HepG2 (cell line): Measurements from ENCODE around the gene KCNH1. TPM values are rescaled to one million over a fixed set of nuclear protein-coding genes. Genes with fewer than 3 reads are reported as not detected.

ENCODE experiments used
- ARNT2 ChIP-seq: sonication (generic); formaldehyde crosslinking; IDR thresholded peaks from 2 replicates; pipeline ENCODE4 v1.8.0; 2022; ENCODE audit warnings: mild to moderate bottlenecking, low read depth, missing genetic modification reagents, moderate library complexity
- ATF3 ChIP-seq: sonication (generic); formaldehyde crosslinking; IDR thresholded peaks from 2 replicates; pipeline ENCODE4 v1.4.0; 2020; ENCODE audit warnings: missing genetic modification reagents
- BRD4 ChIP-seq: sonication (generic); formaldehyde crosslinking; IDR thresholded peaks from 2 replicates; pipeline ENCODE4 v1.4.0; 2020; ENCODE audit warnings: missing genetic modification reagents
- CAMTA2 ChIP-seq: sonication (generic); formaldehyde crosslinking; IDR thresholded peaks from 2 replicates; pipeline ENCODE4 v1.4.0; 2020; ENCODE audit warnings: mild to moderate bottlenecking, missing genetic modification reagents, borderline replicate concordance
- ETV6 ChIP-seq: sonication (generic); formaldehyde crosslinking; conservative IDR thresholded peaks from 2 replicates; pipeline ENCODE4 v1.4.0; 2020; ENCODE audit warnings: missing genetic modification reagents
- GTF2F1 ChIP-seq: fragments of 150-350 bp; IDR thresholded peaks from 2 replicates; pipeline ENCODE4 v1.6.1; 2014; ENCODE audit warnings: low read length
- MYNN ChIP-seq: sonication (generic); formaldehyde crosslinking; IDR thresholded peaks from 2 replicates; pipeline ENCODE4 v1.4.0; 2020; ENCODE audit warnings: mild to moderate bottlenecking, low read depth, missing genetic modification reagents
- NFE2L2 ChIP-seq: fragments of 150-350 bp; IDR thresholded peaks from 2 replicates; pipeline ENCODE4 v1.6.1; 2014; ENCODE audit warnings: low read length
- PAF1 ChIP-seq: IDR thresholded peaks from 2 replicates; pipeline ENCODE4 v1.6.1; 2016; ENCODE audit warnings: missing genetic modification reagents, missing compliant biosample characterization
- REPIN1 ChIP-seq: sonication (generic); formaldehyde crosslinking; IDR thresholded peaks from 2 replicates; pipeline ENCODE4 v1.8.0; 2022; ENCODE audit warnings: missing genetic modification reagents, low read depth, mild to moderate bottlenecking, borderline replicate concordance
- RXRB ChIP-seq: IDR thresholded peaks from 2 replicates; pipeline ENCODE4 v1.6.1; 2016; ENCODE audit warnings: borderline replicate concordance, missing genetic modification reagents, missing compliant biosample characterization
- SKI ChIP-seq: fragments of 450-650 bp; IDR thresholded peaks from one replicate; pipeline ENCODE4 v1.6.1; 2018; ENCODE audit warnings: mild to moderate bottlenecking; ENCODE audit not compliant: partially characterized antibody
- SMARCE1 ChIP-seq: fragments of 450-650 bp; IDR thresholded peaks from 2 replicates; pipeline ENCODE4 v1.6.1; 2017; ENCODE audit warnings: borderline replicate concordance
- SNAPC5 ChIP-seq: sonication (generic); formaldehyde crosslinking; IDR thresholded peaks from 2 replicates; pipeline ENCODE4 v1.8.1; 2023; ENCODE audit warnings: mild to moderate bottlenecking, missing genetic modification reagents, borderline replicate concordance
- SSRP1 ChIP-seq: IDR thresholded peaks from 2 replicates; pipeline ENCODE4 v1.6.1; 2016; ENCODE audit warnings: control low read depth
- U2AF1 ChIP-seq: fragments of 200-400 bp; formaldehyde crosslinking; optimal IDR thresholded peaks from 2 replicates; pipeline ENCODE3; 2017; ENCODE audit warnings: mild to moderate bottlenecking, low read depth, low read length
- YY1 ChIP-seq: IDR thresholded peaks from 2 replicates; pipeline ENCODE4 v1.6.1; 2011; ENCODE audit warnings: low read length, low read depth, moderate library complexity, mild to moderate bottlenecking; ENCODE audit not compliant: insufficient read depth, insufficient replicate concordance
- ZBTB37 ChIP-seq: sonication (generic); formaldehyde crosslinking; IDR thresholded peaks from 2 replicates; pipeline ENCODE4 v1.4.0; 2020; ENCODE audit warnings: mild to moderate bottlenecking, missing genetic modification reagents
- ZFP91 ChIP-seq: sonication (generic); formaldehyde crosslinking; IDR thresholded peaks from 2 replicates; pipeline ENCODE4 v1.9.0; 2022; ENCODE audit warnings: missing genetic modification reagents, mild to moderate bottlenecking, borderline replicate concordance
- ZMAT3 ChIP-seq: sonication (generic); formaldehyde crosslinking; conservative IDR thresholded peaks from 2 replicates; pipeline ENCODE4 v1.7.0; 2021; ENCODE audit warnings: missing genetic modification reagents
- ZNF235 ChIP-seq: sonication (generic); formaldehyde crosslinking; IDR thresholded peaks from 2 replicates; pipeline ENCODE4 v1.8.1; 2023; ENCODE audit warnings: mild to moderate bottlenecking, missing genetic modification reagents, borderline replicate concordance
- ZNF546 ChIP-seq: sonication (generic); formaldehyde crosslinking; conservative IDR thresholded peaks from 2 replicates; pipeline ENCODE4 v1.8.1; 2023; ENCODE audit warnings: mild to moderate bottlenecking, missing genetic modification reagents
- ZNF557 ChIP-seq: sonication (generic); formaldehyde crosslinking; IDR thresholded peaks from 2 replicates; pipeline ENCODE4 v1.4.0; 2020; ENCODE audit warnings: missing genetic modification reagents
- ZNF558 ChIP-seq: sonication (generic); formaldehyde crosslinking; IDR thresholded peaks from 2 replicates; pipeline ENCODE4 v1.9.0; 2022; ENCODE audit warnings: mild to moderate bottlenecking, missing genetic modification reagents, borderline replicate concordance
- ZNF704 ChIP-seq: sonication (generic); formaldehyde crosslinking; IDR thresholded peaks from 2 replicates; pipeline ENCODE4 v1.8.1; 2023; ENCODE audit warnings: mild to moderate bottlenecking, inconsistent platforms, moderate library complexity, missing genetic modification reagents, borderline replicate concordance
- ZNF713 ChIP-seq: sonication (generic); formaldehyde crosslinking; IDR thresholded peaks from 2 replicates; pipeline ENCODE4 v1.4.0; 2020; ENCODE audit warnings: mild to moderate bottlenecking, missing genetic modification reagents
- polyA plus RNA-seq, 8 experiments: library from polyadenylated mRNA; depleted of rRNA in 3 of 8; stranded (reverse) in 7 of 8; unstranded in 1 of 8; fragments of >200 nt; fragmentation: Illumina TruSeq in 4 of 8; extraction: Trizol in 4 of 8; gene quantifications; 2 replicates each; pipeline versions ENCODE4 v1.2.1 to v1.2.3, GENCODE V29; 2011 to 2016; ENCODE audit warnings: low read depth in 4 of 8, missing spikeins in 1 of 8, mixed read lengths in 1 of 8; ENCODE audit not compliant: insufficient read depth in 1 of 8
- total RNA-seq, 5 experiments: library from RNA; depleted of rRNA; stranded (reverse); fragments of >200 nt; fragmentation: Illumina TruSeq; extraction: Trizol; gene quantifications; 2 replicates each; pipeline ENCODE4 v1.2.3, GENCODE V29; 2016; ENCODE audit warnings: low read depth in 1 of 5

KCNH1 gene
- total and polyA plus RNA-seq, 2 of the 13 experiments (the other 11 are each of a cell fraction or from before 2014, with no cell fraction given) = not detected

GRCh38 chr1:211133836-211134669, at the start of gene KCNH1 (continued):
- peak; percentile 24; the same call in 1 of the 2 replicates for TF ChIP-seq ZFP91
- no peak for TF ChIP-seq RXRB (CRISPR knock-in tag)
- TF ChIP-seq ZNF557 (CRISPR knock-in tag) = no peak
- TF ChIP-seq ZNF546 (CRISPR knock-in tag) = 0 out of 2 replicates have a peak, but pooled peaks have one; percentile 54
- no peak for TF ChIP-seq ZBTB37 (CRISPR knock-in tag)
- peak; percentile 79 for TF ChIP-seq YY1
- TF ChIP-seq SSRP1 (CRISPR knock-in tag) = no peak
- TF ChIP-seq ARNT2 (CRISPR knock-in tag) = peak; percentile 87
- TF ChIP-seq GTF2F1 = no peak
- no peak for TF ChIP-seq MYNN
- peak; percentile 59; the same call in 1 of the 2 replicates for TF ChIP-seq REPIN1 (CRISPR knock-in tag)
- no peak for TF ChIP-seq U2AF1
- no peak for TF ChIP-seq ZMAT3 (CRISPR knock-in tag)
- peak; percentile 71 for TF ChIP-seq SKI
- TF ChIP-seq SMARCE1 = no peak
- 0 out of 2 replicates have a peak, but pooled peaks have one; percentile 25 for TF ChIP-seq BRD4 (CRISPR knock-in tag)
- no peak for TF ChIP-seq SNAPC5 (CRISPR knock-in tag)
- no peak for TF ChIP-seq ZNF558 (CRISPR knock-in tag)
- peak; percentile 10; the same call in 1 of the 2 replicates for TF ChIP-seq ATF3
- TF ChIP-seq ETV6 (CRISPR knock-in tag) = no peak
- no peak for TF ChIP-seq PAF1 (CRISPR knock-in tag)
- 0 out of 2 replicates have a peak, but pooled peaks have one; percentile 39 for TF ChIP-seq ZNF235 (CRISPR knock-in tag)
- TF ChIP-seq CAMTA2 (CRISPR knock-in tag) = no peak
- TF ChIP-seq ZNF713 (CRISPR knock-in tag) = no peak
- no peak for TF ChIP-seq ZNF704
- TF ChIP-seq NFE2L2 = 0 out of 2 replicates have a peak, but pooled peaks have one; percentile 32
